SH-SY5Y (cell line): ENCODE data around the gene TSR3.

Experiments used
- GATA2 ChIP-seq: IDR thresholded peaks from 2 replicates; pipeline ENCODE4 v1.6.1; 2011; ENCODE audit warnings: mild to moderate bottlenecking, low read depth, low read length
- GATA3 ChIP-seq: IDR thresholded peaks from 2 replicates; pipeline ENCODE4 v1.6.1; 2011; ENCODE audit warnings: low read depth, mild to moderate bottlenecking, low read length, moderate library complexity

The TSR3 gene

GRCh38 chr16:1341495-1342420 lies 9.9 kb downstream of the TSR3 start:
- TF ChIP-seq GATA3: no peak
- TF ChIP-seq GATA2: no peak

GRCh38 chr16:1340730-1341494 lies 10.8 kb downstream of the TSR3 start:
- TF ChIP-seq GATA2 (no peak), GATA3 (no peak)

GRCh38 chr16:1338855-1339675 lies 12.6 kb downstream of the TSR3 start:
- no peak for TF ChIP-seq GATA3
- TF ChIP-seq GATA2: no peak

- no peak for TF ChIP-seq GATA3
- no peak for TF ChIP-seq GATA2
These were observed 13.5 kb downstream of the TSR3 start for GRCh38 chr16:1338119-1338730.

GRCh38 chr16:1337486-1337885 lies 14.2 kb downstream of the TSR3 start:
- no peak for TF ChIP-seq GATA3
- TF ChIP-seq GATA2: no peak

GRCh38 chr16:1336619-1337018 lies 15.1 kb downstream of the TSR3 start:
- TF ChIP-seq GATA3: no peak
- no peak for TF ChIP-seq GATA2

- no peak for TF ChIP-seq GATA2
- TF ChIP-seq GATA3: no peak
These were observed 15.7 kb downstream of the TSR3 start for GRCh38 chr16:1335996-1336395.

GRCh38 chr16:1335211-1335971 lies 16.3 kb downstream of the TSR3 start:
- TF ChIP-seq GATA2: no peak
- TF ChIP-seq GATA3: no peak

- TF ChIP-seq GATA2: no peak
- TF ChIP-seq GATA3: no peak
These were observed 16.9 kb downstream of the TSR3 start for GRCh38 chr16:1334739-1335138.

GRCh38 chr16:1333854-1334700 lies 17.6 kb downstream of the TSR3 start:
- no peak for TF ChIP-seq GATA3
- no peak for TF ChIP-seq GATA2

- no peak for TF ChIP-seq GATA2
- TF ChIP-seq GATA3: no peak
These were observed 18.4 kb downstream of the TSR3 start, which contains the start of gene BAIAP3 for GRCh38 chr16:1333149-1333812. BAIAP3 (plus strand) TSS chr16:1333645; CDS start chr16:1338550, 4,905 bp downstream.
